Lung (tissue), 5 donors: Measurements from ENCODE around the gene CPD. TPM values are rescaled to one million over a fixed set of nuclear protein-coding genes. Genes with fewer than 3 reads are reported as not detected.

ENCODE experiments used
- polyA plus RNA-seq, 2 donors: library from polyadenylated mRNA; stranded (reverse); fragments of 200-250 nt; gene quantifications; one replicate each; pipeline ENCODE4 v1.2.1, GENCODE V29; 2013
- small RNA-seq: library from RNA; depleted of rRNA; stranded (forward); fragments of <200 nt; gene quantifications from one replicate; pipeline ENCODE3, GENCODE V24; 2014; ENCODE audit warnings: low replicate concordance
- total RNA-seq, 2 donors: library from RNA; depleted of rRNA in 1 of 2; stranded (reverse); fragments of >200 nt in 1 of 2; gene quantifications; one replicate each; pipeline ENCODE4 v1.2.1, GENCODE V29; 2014 to 2021
- donor health status: Bipolar disorder and iron deficiency.
- donor health status: healthy.
- donor health status: DM: yes; HTN: yes; CAD: no.

Gene CPD
- total and polyA plus RNA-seq, 4 donors = 11.1 to 126 (median 88.1) TPM

Small RNAs within 50 kb of the gene (small RNA-seq; reads per million reads assigned to genes)
- not detected for gene RF00019
- gene RNU6-990P = not detected

Other genes with a start within 250 kb of the CPD start
- 10 to 100 TPM in 1 of 2 donors, 1 to 10 TPM in 1; 3.5 to 12.7 TPM for gene SLC6A4, start 143.2 kb upstream of the CPD start, total RNA-seq
- 1 to 10 TPM; 8.8 to 8.9 TPM for gene SLC6A4, start 143.2 kb upstream of the CPD start, polyA plus RNA-seq
- gene BLMH, start 87.0 kb upstream of the CPD start, total RNA-seq = 10 to 100 TPM; 25.9 to 50.9 TPM
- 10 to 100 TPM; 10.5 to 17.3 TPM for gene BLMH, start 87.0 kb upstream of the CPD start, polyA plus RNA-seq
- not detected for gene TMIGD1, start 44.9 kb upstream of the CPD start, total RNA-seq
- gene TMIGD1, start 44.9 kb upstream of the CPD start, polyA plus RNA-seq = not detected
- gene GOSR1, start 98.5 kb downstream of the CPD start, total RNA-seq = 10 to 100 TPM; 40.7 to 45.1 TPM
- gene GOSR1, start 98.5 kb downstream of the CPD start, polyA plus RNA-seq = 10 to 100 TPM; 14.8 to 23.5 TPM